NCI-H1436 treated with DMSO at 0.1 percent for 48 hours (cell line): ENCODE results near the gene MOG.
"Not testable (repeated sequence)": the region's sequence is repeated elsewhere in the genome, so short reads cannot be mapped to it uniquely, and the experiment has no call there.

Source experiments
- DNase-seq: peaks from one replicate; lab custom pipeline; 2025; lab: John Stamatoyannopoulos, UW

Gene MOG

GRCh38 chr6:29641430-29642148 is 15.3 kb upstream of the MOG start:
- no peak for DNase-seq

- no peak for DNase-seq
Observed at GRCh38 chr6:29647927-29648642, 8.8 kb upstream of the MOG start.

- DNase-seq, result peak; percentile 95
Observed at GRCh38 chr6:29649701-29650673, 6.9 kb upstream of the MOG start.

GRCh38 chr6:29651413-29652197 is 5.3 kb upstream of the MOG start:
- DNase-seq, result no peak

GRCh38 chr6:29652198-29652584 is 4.7 kb upstream of the MOG start:
- no peak for DNase-seq

GRCh38 chr6:29653452-29654038 is 3.3 kb upstream of the MOG start:
- peak; percentile 61 for DNase-seq

- no peak for DNase-seq
Observed at GRCh38 chr6:29655658-29656057, 1.2 kb upstream of the MOG start.

- no peak for DNase-seq
Observed at GRCh38 chr6:29656157-29656556, 735 bp upstream of the MOG start.

GRCh38 chr6:29661071-29661470 is 4.2 kb downstream of the MOG start:
- DNase-seq, result no peak

- not testable (repeated sequence) for DNase-seq
Observed at GRCh38 chr6:29661502-29662141, 4.7 kb downstream of the MOG start.

- DNase-seq, result no peak
Observed at GRCh38 chr6:29663300-29664042, 6.6 kb downstream of the MOG start.

GRCh38 chr6:29665942-29666825 is 9.3 kb downstream of the MOG start:
- no peak for DNase-seq

- DNase-seq, result no peak
Observed at GRCh38 chr6:29666826-29667130, 9.9 kb downstream of the MOG start.

GRCh38 chr6:29667158-29667557 is 10.3 kb downstream of the MOG start:
- DNase-seq, result no peak

- DNase-seq, result no peak
Observed at GRCh38 chr6:29671026-29671425, 14.1 kb downstream of the MOG start.

- DNase-seq, result not testable (repeated sequence)
Observed at GRCh38 chr6:29672116-29672515, 15.2 kb downstream of the MOG start.

GRCh38 chr6:29673161-29673560 is 16.3 kb downstream of the MOG start:
- DNase-seq, result no peak

- no peak for DNase-seq
Observed at GRCh38 chr6:29674008-29674407, 17.1 kb downstream of the MOG start.

- DNase-seq, result no peak
Observed at GRCh38 chr6:29675561-29675960, 18.7 kb downstream of the MOG start.
